Esophagus muscularis mucosa (tissue), 4 donors: Measurements from ENCODE around the gene GADD45A. TPM values are rescaled to one million over a fixed set of nuclear protein-coding genes. Genes with fewer than 3 reads are reported as not detected.
"Not testable (repeated sequence)": the region's sequence is repeated elsewhere in the genome, so short reads cannot be mapped to it uniquely, and the experiment has no call there.

Experiments used
- DNase-seq: peaks from one replicate; pipeline ENCODE4 v3.0.0-alpha.2; 2017; ENCODE audit errors: extremely low spot score
- H3K27ac ChIP-seq, 4 donors: fragments of 200-600 bp; sonication (generic); replicated peaks in 1 of 4; 1 replicate in 3 of 4; 2 replicates in 1 of 4; pipeline ENCODE4 v1.5.1; 2016 to 2019; ENCODE audit warnings: mild to moderate bottlenecking in 1 of 4
- H3K27me3 ChIP-seq, 4 donors: fragments of 200-600 bp; sonication (generic); one replicate each; pipeline versions ENCODE4 v1.5.1 to v1.6.0; 2016 to 2019
- H3K36me3 ChIP-seq, 4 donors: fragments of 200-600 bp; sonication (generic); one replicate each; pipeline ENCODE4 v1.5.1; 2016 to 2019
- H3K4me1 ChIP-seq, 4 donors: fragments of 200-600 bp; sonication (generic); one replicate each; pipeline ENCODE4 v1.5.1; 2016 to 2019
- H3K4me3 ChIP-seq, 4 donors: fragments of 200-600 bp; sonication (generic); 1 replicate in 2 of 4; 2 replicates in 2 of 4; pipeline ENCODE4 v1.5.1; 2016 to 2019; ENCODE audit warnings: mild to moderate bottlenecking in 4 of 4, moderate library complexity in 1 of 4
- H3K9me3 ChIP-seq, 4 donors: fragments of 200-600 bp; sonication (generic); 1 replicate in 3 of 4; 2 replicates in 1 of 4; pipeline ENCODE4 v1.5.1; 2016 to 2019
- CTCF ChIP-seq, 3 experiments: fragments of 200-600 bp in 2 of 3; fragments of 450-650 bp in 1 of 3; sonication (generic) in 2 of 3; IDR thresholded peaks; one replicate each; pipeline ENCODE4 v1.5.1; 2017 to 2019; ENCODE audit warnings: antibody characterized with exemption in 3 of 3, mild to moderate bottlenecking in 2 of 3, moderate library complexity in 1 of 3
- EP300 ChIP-seq: sonication (generic); formaldehyde crosslinking; IDR thresholded peaks from one replicate; pipeline ENCODE4 v1.6.1; 2017; ENCODE audit warnings: antibody characterized with exemption
- POLR2A ChIP-seq: fragments of 450-650 bp; IDR thresholded peaks from one replicate; pipeline ENCODE4 v1.6.1; 2017; ENCODE audit warnings: antibody characterized with exemption, moderate library complexity, mild to moderate bottlenecking, low read depth
- POLR2AphosphoS5 ChIP-seq, 2 donors: sonication (generic); formaldehyde crosslinking; IDR thresholded peaks; one replicate each; pipeline ENCODE4 v1.6.1; 2017; ENCODE audit warnings: antibody characterized with exemption in 2 of 2
- WGBS: methylation state at CpG from one replicate; pipeline ENCODE4 v1.1.5; 2018; 5-methylcytosine and 5-hydroxymethylcytosine counted together
- intact Hi-C: fragments of 100-400 bp; cut with DNase I; formaldehyde crosslinking; loops from one replicate; pipeline ENCODE4 v1.15.1; 2023
- total RNA-seq, 4 donors: library from RNA; depleted of rRNA; stranded (reverse); fragments of >200 nt; gene quantifications; one replicate each; pipeline versions ENCODE4 v1.1.0 to v1.2.1, GENCODE V29; 2016

The GADD45A gene
- total RNA-seq, 4 donors from 2014 or later: 51.1 to 80.8 (median 66.5) TPM

GRCh38 chr1:67723126-67723525, 38.1 kb downstream of the GADD45A start:
- H3K4me3 ChIP-seq: no peak overlapping the region
- peak overlapping the region in 3 of 4 donors; percentile 8 to 38 (median 14) for H3K27ac ChIP-seq
- 68% methylated on average over 1 of the region's 1 CpG for WGBS
- no peak for TF ChIP-seq CTCF (IDR thresholded peaks at IDR 0.05)
- peaks cover 0 to under 1% (median 0%) of the 10 kb centered on the region in 4 donors for H3K36me3 ChIP-seq
- intact Hi-C loops: no loop called here
- DNase-seq: no peak
- peaks cover 46 to 67% (median 55%) of the 10 kb centered on the region in 4 donors for H3K4me1 ChIP-seq
- H3K27me3 ChIP-seq: no peaks in the 10 kb centered on the region
- no peaks in the 10 kb centered on the region for H3K9me3 ChIP-seq

- TF ChIP-seq EP300 (no peak), POLR2AphosphoS5 (IDR thresholded peaks at IDR 0.05) (peak; percentile 2 to 25), POLR2A (no peak), CTCF (IDR thresholded peaks at IDR 0.05) (no peak)
- peak overlapping the region; percentile 34 to 56 (median 41) for H3K27ac ChIP-seq
- no peak for DNase-seq
These were observed 38.6 kb downstream of the GADD45A start for GRCh38 chr1:67723620-67724019.

DNA sequence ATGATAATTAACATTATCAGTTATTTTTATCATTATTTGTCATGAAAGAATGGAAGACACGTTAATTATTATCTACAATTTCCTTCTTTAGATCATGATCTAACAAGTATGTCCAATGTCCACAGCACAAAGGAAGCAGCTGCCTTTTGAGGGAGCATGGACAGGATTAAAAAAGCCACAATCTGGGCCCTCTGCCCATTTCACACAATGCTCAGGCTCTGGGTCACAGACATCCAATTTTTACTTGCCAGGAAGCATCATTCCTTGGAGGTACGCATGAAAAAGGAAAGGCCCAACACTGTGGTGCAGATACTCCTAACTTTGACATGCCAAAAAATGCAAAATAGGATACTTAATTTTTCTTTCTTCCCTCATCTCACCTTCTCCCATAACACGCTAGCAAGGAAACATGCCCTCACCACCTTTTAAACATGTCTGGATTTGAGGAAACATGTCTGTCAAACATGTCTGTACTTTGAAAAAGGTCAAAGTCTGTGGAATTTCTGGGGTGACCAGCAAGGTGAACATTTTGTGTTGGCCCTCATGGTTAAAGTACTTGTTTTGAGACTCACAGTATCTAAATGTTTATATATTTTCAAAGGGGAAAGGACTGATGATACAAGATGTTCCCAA, 40.0 kb downstream of the GADD45A start:
- intact Hi-C loops: no loop called here
- Histone ChIP-seq H3K9me3 (no peaks in the 10 kb centered on the region), H3K27ac (peak overlapping the region; percentile 14 to 56 (median 45)), H3K27me3 (no peaks in the 10 kb centered on the region), H3K4me1 (peaks cover 39 to 63% (median 53%) of the 10 kb centered on the region in 4 donors), H3K4me3 (no peak overlapping the region), H3K36me3 (peaks cover 0 to 6% (median 0%) of the 10 kb centered on the region in 4 donors)
- no peak for DNase-seq
- 33% methylated on average over 3 of the region's 3 CpGs for WGBS
- TF ChIP-seq POLR2A: no peak
- TF ChIP-seq CTCF (IDR thresholded peaks at IDR 0.05): no peak
- TF ChIP-seq POLR2AphosphoS5 (IDR thresholded peaks at IDR 0.05): peak; percentile 20 to 52

More at GRCh38 chr1:67723620-67724019, 38.6 kb downstream of the GADD45A start:
- intact Hi-C loops: no loop called here
- Histone ChIP-seq H3K4me1 (peaks cover 41 to 67% (median 53%) of the 10 kb centered on the region in 4 donors), H3K4me3 (no peak overlapping the region), H3K36me3 (peaks cover 0 to 5% (median 0%) of the 10 kb centered on the region in 4 donors), H3K9me3 (no peaks in the 10 kb centered on the region), H3K27me3 (no peaks in the 10 kb centered on the region)
- WGBS: 43% methylated on average over 2 of the region's 2 CpGs

GRCh38 chr1:67726224-67726623, 41.2 kb downstream of the GADD45A start:
- peaks cover 39 to 57% (median 50%) of the 10 kb centered on the region in 4 donors for H3K4me1 ChIP-seq
- peaks cover 0 to 6% (median 0%) of the 10 kb centered on the region in 4 donors for H3K36me3 ChIP-seq
- DNase-seq: no peak
- no peak for TF ChIP-seq POLR2AphosphoS5 (IDR thresholded peaks at IDR 0.05)
- no peak for TF ChIP-seq EP300
- no peak for TF ChIP-seq CTCF (IDR thresholded peaks at IDR 0.05)
- TF ChIP-seq POLR2A: no peak
- peak overlapping the region in 2 of 4 donors; percentile 2 to 48 for H3K27ac ChIP-seq
- H3K4me3 ChIP-seq: no peak overlapping the region
- H3K9me3 ChIP-seq: no peaks in the 10 kb centered on the region
- intact Hi-C loops: no loop called here
- H3K27me3 ChIP-seq: no peaks in the 10 kb centered on the region

DNA sequence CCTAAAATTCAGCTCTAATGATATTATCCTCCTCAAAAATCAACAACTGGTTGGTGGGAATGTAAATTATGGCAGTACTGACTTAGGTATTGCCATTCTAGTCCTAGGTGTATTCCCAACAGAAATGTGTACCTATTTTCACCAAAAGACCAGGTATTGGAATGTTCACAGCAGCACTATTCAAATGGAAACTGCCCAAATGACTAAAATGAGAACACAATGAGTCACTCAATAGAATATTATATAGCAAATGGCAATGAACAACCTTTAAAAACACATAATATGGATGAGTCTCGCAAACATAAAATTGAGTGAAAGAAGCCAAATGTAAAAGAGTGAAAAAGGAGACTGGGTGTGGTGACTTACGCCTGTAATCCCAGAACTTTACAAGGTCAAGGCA, 44.9 kb downstream of the GADD45A start:
- H3K27ac ChIP-seq: no peak overlapping the region
- no peaks in the 10 kb centered on the region for H3K27me3 ChIP-seq
- H3K9me3 ChIP-seq: no peaks in the 10 kb centered on the region
- H3K36me3 ChIP-seq: peaks cover 0 to 6% (median 0%) of the 10 kb centered on the region in 4 donors
- no peak for TF ChIP-seq EP300
- TF ChIP-seq POLR2A: no peak
- no peak for TF ChIP-seq POLR2AphosphoS5 (IDR thresholded peaks at IDR 0.05)
- TF ChIP-seq CTCF (IDR thresholded peaks at IDR 0.05): no peak
- H3K4me1 ChIP-seq: peaks cover 37 to 44% (median 41%) of the 10 kb centered on the region in 4 donors
- WGBS: 96% methylated on average over 2 of the region's 2 CpGs
- DNase-seq: no peak
- no peak overlapping the region for H3K4me3 ChIP-seq
- intact Hi-C loops: no loop called here

DNA sequence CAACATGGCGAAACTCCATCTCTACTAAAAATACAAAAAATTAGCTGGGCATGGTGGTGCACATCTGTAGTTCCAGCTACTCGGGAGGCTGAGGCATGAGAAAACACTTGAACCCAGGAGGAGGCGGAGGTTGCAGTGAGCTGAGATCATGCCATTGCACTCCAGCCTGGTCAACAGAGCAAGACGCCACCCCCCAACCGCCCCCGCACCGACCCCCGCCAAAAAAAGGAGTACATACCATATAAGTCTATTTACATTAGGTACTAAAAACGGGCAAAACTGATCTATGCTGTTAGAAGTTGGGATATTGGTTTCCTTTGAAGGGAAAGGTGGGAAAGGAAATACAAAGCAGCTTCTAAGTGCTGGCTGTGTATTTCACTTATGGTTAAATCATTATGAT, 45.3 kb downstream of the GADD45A start:
- H3K27me3 ChIP-seq, DNase-seq, H3K9me3 ChIP-seq, H3K36me3 ChIP-seq, H3K27ac ChIP-seq, intact Hi-C loops, H3K4me3 ChIP-seq: not testable (repeated sequence)
- peaks cover 33 to 44% (median 41%) of the 10 kb centered on the region in 4 donors for H3K4me1 ChIP-seq
- 88% methylated on average over 9 of the region's 9 CpGs for WGBS
